GM10248 (cell line): Measurements from ENCODE around the gene SFTPB.

Experiments used
- CTCF ChIA-PET: fragments of 300-600 bp; sonication (Branson Sonifier 250); formaldehyde crosslinking; extraction: SDS; loops from one replicate; lab custom pipeline; 2021; ENCODE audit warnings: antibody characterized with exemption; lab: Yijun Ruan, JAX
- POLR2A ChIA-PET: fragments of 350-650 bp; sonication (Branson Sonifier 250); formaldehyde crosslinking; extraction: SDS; loops from one replicate; lab custom pipeline; 2020; ENCODE audit warnings: antibody characterized with exemption; lab: Yijun Ruan, JAX
- DNase-seq: peaks from one replicate; pipeline ENCODE4 v3.0.0; 2012; ENCODE audit errors: extremely low spot score
- TF ChIP-seq, protein P1 (sequence below): IDR thresholded peaks from 2 replicates; pipeline ENCODE4 v1.5.1; 2012; ENCODE audit warnings: mild to moderate bottlenecking, low read depth; ENCODE audit errors: extremely low read depth, missing control alignments, control extremely low read depth

The SFTPB gene

DNA sequence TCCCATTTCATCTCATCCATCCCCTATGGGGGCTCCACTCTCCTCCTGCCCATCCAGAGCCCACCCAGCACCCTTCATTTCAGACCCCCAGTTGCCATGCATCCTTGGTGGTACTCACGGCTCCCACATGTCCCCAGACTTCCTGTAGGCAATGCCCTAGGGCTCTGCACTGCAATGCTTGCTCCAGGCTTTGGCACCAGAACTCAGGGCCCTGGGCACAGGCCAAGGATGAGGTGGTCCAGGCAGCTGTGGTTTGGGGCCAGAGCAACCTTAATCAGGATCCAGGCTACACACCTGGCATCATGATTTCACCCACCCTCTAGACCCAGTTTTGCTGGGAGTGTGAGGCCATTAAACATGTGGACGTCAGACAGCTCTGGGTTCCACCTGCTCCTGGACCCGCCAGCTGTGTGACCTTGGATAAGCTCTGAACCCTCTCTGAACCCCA, 414 bp downstream of the SFTPB start:
- ChIA-PET CTCF (interaction anchor here (1.2 to 1.5 kb wide), 3 partner anchors 11 to 146 kb away, joined by 3 to 4 read pairs (median 4); no protein-coding TSS in a partner anchor), POLR2A (no interaction called here)
- TF ChIP-seq, protein P1, sequence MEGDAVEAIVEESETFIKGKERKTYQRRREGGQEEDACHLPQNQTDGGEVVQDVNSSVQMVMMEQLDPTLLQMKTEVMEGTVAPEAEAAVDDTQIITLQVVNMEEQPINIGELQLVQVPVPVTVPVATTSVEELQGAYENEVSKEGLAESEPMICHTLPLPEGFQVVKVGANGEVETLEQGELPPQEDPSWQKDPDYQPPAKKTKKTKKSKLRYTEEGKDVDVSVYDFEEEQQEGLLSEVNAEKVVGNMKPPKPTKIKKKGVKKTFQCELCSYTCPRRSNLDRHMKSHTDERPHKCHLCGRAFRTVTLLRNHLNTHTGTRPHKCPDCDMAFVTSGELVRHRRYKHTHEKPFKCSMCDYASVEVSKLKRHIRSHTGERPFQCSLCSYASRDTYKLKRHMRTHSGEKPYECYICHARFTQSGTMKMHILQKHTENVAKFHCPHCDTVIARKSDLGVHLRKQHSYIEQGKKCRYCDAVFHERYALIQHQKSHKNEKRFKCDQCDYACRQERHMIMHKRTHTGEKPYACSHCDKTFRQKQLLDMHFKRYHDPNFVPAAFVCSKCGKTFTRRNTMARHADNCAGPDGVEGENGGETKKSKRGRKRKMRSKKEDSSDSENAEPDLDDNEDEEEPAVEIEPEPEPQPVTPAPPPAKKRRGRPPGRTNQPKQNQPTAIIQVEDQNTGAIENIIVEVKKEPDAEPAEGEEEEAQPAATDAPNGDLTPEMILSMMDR = no peak
- no peak for DNase-seq

DNA sequence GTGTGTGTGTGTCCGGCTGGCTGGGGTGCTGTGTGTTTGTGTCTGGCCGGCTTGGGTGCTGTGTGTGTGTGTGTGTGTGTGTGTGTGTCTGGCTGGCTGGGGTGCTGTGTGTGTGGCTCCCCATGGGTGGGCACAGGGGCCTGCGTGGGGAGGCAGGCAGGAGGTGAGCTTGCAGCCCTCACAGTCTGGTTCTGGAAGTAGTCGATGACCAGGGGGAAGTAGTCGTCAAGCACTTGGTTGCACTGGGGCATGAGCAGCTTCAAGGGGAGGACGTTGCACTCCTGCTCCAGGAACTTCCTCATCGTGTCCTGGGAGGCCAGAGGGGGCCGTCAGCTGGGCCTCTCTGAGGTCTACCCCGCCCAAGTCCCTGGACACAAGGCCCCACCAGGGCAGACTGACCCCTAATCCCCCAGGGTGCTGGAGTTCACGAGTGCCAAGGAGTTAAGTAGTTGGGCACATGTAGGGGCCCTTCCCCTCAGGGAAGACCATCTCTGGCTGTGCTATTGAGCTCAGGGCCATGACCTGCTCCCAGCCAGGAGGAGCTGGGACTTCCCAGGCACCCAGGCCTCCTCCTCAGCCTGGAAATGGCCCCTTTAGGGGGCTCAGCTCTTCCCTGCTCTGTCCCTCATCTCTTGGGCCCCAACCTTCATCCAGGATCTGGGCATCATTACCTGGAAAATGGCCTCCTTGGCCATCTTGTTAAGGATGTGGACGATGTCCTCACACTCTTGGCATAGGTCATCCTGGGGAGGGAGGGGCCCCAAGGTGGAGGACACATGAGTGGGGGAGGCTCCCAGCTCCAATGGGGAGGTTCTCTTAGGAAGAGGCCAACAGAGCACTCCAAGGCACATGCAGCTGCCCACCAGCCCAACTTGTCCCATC, 1.3 kb downstream of the SFTPB start:
- no peak for DNase-seq
- ChIA-PET CTCF (interaction anchor here (0.8 to 1.0 kb wide), 2 partner anchors 12 to 39 kb away, joined by 5 to 7 read pairs; no protein-coding TSS in a partner anchor), POLR2A (no interaction called here)
- TF ChIP-seq, protein P1 = no peak

DNA sequence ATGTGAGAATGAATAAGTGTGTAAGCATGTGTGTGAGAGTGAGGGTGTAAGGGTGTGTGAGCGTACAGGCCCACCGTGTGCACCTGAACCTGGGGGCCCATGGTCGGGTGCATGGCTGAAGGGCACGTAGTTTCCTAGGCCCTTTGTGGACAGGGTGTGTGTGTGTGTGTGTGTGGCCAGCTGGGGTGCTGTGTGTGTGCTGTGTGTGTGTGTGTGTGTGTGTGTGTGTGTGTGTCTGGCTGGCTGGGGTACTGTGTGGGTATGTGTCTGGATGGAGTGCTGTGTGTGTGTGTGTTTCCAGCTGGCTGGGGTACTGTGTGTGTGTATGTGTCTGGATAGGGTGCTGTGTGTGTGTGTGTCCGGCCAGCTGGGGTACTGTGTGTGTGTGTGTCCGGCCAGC, 2.0 kb downstream of the SFTPB start:
- ChIA-PET CTCF (interaction anchor here (3.1 kb wide), 1 partner anchor 13 kb away, joined by 11 read pairs; no protein-coding TSS in a partner anchor), POLR2A (no interaction called here)
- TF ChIP-seq, protein P1 = no peak
- DNase-seq = no peak

DNA sequence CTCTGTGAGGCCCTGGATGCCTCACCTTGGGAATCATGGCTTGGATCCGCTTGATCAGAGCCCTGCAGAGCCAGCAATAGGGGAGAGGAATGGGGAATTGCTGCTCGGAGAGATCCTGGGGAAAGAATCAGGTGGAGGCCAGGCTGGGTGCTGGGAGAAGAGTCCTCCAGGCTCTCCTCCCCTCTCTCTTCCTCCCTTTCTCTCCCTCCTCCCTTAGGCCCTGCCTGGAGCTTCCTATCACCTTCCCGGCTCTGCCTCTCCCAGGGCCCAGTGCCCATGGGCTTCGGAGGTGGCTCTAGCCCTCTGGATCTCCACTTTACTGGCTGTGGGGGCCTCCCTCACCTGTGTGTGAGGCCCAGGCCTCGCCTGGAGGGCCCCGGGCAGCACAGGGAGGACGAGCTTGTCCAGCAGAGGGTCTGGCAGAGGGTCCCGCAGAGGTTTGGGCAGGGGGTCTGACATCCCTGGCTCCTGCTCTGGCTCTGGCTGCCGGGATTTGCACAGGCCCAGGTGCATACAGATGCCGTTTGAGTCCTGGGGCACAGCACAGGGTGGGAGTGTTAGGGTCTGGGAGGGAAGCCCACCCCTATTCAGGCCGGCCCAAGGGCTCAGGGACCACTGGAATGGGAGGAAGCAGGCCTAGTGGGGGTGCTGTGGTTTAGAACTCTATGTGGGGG, 2.6 kb downstream of the SFTPB start:
- ChIA-PET CTCF (interaction anchor here (1.6 to 3.1 kb wide), 4 partner anchors 13 to 44 kb away, joined by 4 to 14 read pairs (median 8); no protein-coding TSS in a partner anchor), POLR2A (no interaction called here)
- TF ChIP-seq, protein P1 = no peak
- DNase-seq = no peak

DNA sequence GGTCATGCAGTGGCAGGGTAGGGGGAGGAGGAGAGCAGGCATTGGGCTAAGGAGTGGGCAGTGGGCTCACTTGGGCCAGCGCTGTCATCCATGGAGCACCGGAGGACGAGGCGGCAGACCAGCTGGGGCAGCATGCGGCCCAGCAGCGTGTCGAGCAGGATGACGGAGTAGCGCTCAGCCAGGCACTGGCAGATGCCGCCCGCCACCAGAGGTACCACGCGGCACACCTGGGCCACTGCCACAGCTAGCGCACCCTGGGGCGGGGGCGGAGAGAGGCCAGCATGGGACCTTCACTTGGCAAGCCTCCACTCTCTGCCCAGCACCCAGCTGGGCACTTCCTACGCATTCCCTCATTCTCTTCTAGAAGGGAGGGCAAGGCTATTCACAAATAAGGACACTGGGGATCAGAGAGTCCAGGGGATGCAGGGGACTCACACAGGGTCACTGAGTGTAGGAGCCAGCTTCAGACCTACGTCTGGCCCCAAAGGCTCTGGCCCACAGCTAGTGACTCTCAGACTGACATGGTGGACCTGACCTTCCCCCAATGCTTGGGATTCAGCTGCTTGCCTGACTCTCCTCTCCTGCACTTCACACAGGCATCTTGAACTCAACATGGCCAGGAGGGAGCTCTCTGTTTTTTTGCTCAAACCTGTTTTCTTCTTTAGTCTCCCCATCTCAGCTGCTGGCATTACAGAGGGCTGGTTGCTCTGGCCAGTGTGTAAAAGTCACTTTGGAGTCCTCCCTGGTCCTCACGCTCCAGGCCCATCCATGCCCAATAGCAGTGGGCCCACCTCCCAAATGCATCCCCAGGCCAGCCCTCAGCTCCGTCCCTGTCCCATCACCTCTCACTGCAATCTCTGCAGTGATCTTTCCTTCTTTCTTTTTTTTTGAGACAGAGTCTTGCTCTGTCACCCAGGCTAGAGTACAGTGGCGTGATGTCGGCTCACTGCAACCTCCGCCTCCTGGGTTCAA, 4.1 kb downstream of the SFTPB start:
- no peak for DNase-seq
- ChIA-PET CTCF (interaction anchor here (1.1 to 3.1 kb wide), 7 partner anchors 12 to 150 kb away, joined by 3 to 14 read pairs (median 4); no protein-coding TSS in a partner anchor), POLR2A (no interaction called here)
- TF ChIP-seq, protein P1 = no peak
